Left ventricle myocardium superior (tissue), 1 donor: ENCODE results near the gene GAS2L1. TPM values are rescaled to one million over a fixed set of nuclear protein-coding genes. Genes with fewer than 3 reads are reported as not detected.
"Not testable (repeated sequence)": the region's sequence is repeated elsewhere in the genome, so short reads cannot be mapped to it uniquely, and the experiment has no call there.

Source experiments
- ATAC-seq: fragments of 200-7000 bp; cut with Tn5 transposase; one replicate; pipeline ENCODE4 v1.9.1; 2020; ENCODE audit warnings: mild to moderate bottlenecking, moderate library complexity
- DNase-seq: peaks from one replicate; pipeline ENCODE4 v3.0.0-alpha.2; 2020
- intact Hi-C: fragments of 100-400 bp; cut with micrococcal nuclease; formaldehyde crosslinking; loops from one replicate; pipeline ENCODE4 v1.11.0; 2022
- microRNA-seq: library from miRNA; unstranded; fragments of <30 nt; microRNA quantifications from one replicate; pipeline ENCODE4 v1.2.0, GENCODE V29; 2020; ENCODE audit warnings: borderline number of aligned reads
- total RNA-seq: library from RNA; stranded (reverse); fragmentation: NEBNext Ultra II Directional; extraction: Animal tissue kit (Norgen Biotek cat#: 25700); gene quantifications from one replicate; pipeline ENCODE4 v1.2.1, GENCODE V29; 2021
- donor health status: DM: no; HTN: yes; CAD: no; lungs with severe emphysema.

GAS2L1 gene
- total RNA-seq, 1 donor from 2014 or later: 23.2 TPM

DNA sequence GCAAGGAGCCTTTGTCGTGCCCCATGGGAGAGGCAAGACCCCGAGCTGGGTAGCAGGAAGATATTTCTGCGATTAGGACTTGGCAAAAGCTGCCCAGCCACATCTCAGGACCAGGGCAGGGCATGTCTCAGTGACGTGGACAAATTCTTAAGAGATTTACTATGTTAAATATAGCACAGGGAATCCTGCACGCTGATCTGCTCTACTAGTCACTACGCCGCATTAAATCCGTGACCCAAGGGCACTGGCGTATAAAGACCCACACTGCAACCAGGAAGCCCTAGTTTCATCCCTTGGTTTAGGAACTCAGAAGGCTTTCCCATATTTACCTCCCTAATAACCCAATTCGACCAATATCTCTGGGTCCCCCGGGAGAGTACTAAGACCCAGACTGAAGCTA, 46.8 kb downstream of the GAS2L1 start:
- DNase-seq (no peak), ATAC-seq (no peak)
- intact Hi-C loops: no loop called here

- ATAC-seq (no peak), DNase-seq (no peak)
- intact Hi-C loops: no loop called here
These were observed 47.4 kb downstream of the GAS2L1 start for GRCh38 chr22:29353860-29354259.

- intact Hi-C loops, DNase-seq, ATAC-seq: not testable (repeated sequence)
These were observed 50.9 kb downstream of the GAS2L1 start for GRCh38 chr22:29357193-29357890.

DNA sequence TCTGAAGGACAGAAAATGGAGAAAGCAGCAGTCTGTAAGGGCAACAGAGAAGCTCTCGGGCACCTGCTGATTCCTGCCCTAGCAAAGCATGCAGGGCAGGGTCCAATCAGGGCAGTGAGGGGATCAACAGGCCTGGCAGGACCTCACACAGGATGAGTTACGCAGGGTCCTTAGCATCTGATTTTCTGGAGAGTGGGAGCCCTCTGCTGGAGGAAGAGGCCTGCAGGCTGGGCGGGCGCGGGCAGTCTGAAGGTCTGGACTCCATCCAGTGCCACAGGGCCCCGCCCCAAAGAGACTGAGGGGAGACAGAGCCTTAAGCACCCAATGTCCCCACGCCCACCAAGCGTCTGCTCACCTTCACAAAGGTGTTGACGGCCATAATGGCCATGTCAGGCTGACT, 53.0 kb downstream of the GAS2L1 start:
- intact Hi-C loops: no loop called here
- DNase-seq (peak; percentile 78), ATAC-seq (peak; percentile 89)

Small RNA genes lying within 50 kb of the gene (microRNA-seq; reads per million reads assigned to microRNA genes)
- gene MIR3653: 2.9 reads per million

Other genes with a start within 250 kb of the GAS2L1 start
- not detected for gene C22orf31, start 244.8 kb upstream of the GAS2L1 start, total RNA-seq
- gene KREMEN1, start 233.6 kb upstream of the GAS2L1 start, total RNA-seq: 68.2 TPM
- 0.40 TPM for gene EMID1, start 100.8 kb upstream of the GAS2L1 start, total RNA-seq
- 16.6 TPM for gene RHBDD3, start 38.7 kb upstream of the GAS2L1 start, total RNA-seq
- gene EWSR1, start 38.4 kb upstream of the GAS2L1 start, total RNA-seq: 121 TPM
- 1.2 TPM for gene RASL10A, start 9.0 kb downstream of the GAS2L1 start, total RNA-seq
- gene AP1B1, start 81.9 kb downstream of the GAS2L1 start, total RNA-seq: 30.0 TPM
- gene RFPL1, start 131.9 kb downstream of the GAS2L1 start, total RNA-seq: not detected
- 0.12 TPM for gene NEFH, start 173.6 kb downstream of the GAS2L1 start, total RNA-seq
- 41.5 TPM for gene THOC5, start 247.1 kb downstream of the GAS2L1 start, total RNA-seq